ENCODE data around the gene KCTD7.
A peak's percentile ranks its signal among the peaks of the same experiment; 100 is the strongest.
"Not testable (repeated sequence)": the region's sequence is repeated elsewhere in the genome, so short reads cannot be mapped to it uniquely, and the experiment has no call there.

Gene KCTD7

DNA sequence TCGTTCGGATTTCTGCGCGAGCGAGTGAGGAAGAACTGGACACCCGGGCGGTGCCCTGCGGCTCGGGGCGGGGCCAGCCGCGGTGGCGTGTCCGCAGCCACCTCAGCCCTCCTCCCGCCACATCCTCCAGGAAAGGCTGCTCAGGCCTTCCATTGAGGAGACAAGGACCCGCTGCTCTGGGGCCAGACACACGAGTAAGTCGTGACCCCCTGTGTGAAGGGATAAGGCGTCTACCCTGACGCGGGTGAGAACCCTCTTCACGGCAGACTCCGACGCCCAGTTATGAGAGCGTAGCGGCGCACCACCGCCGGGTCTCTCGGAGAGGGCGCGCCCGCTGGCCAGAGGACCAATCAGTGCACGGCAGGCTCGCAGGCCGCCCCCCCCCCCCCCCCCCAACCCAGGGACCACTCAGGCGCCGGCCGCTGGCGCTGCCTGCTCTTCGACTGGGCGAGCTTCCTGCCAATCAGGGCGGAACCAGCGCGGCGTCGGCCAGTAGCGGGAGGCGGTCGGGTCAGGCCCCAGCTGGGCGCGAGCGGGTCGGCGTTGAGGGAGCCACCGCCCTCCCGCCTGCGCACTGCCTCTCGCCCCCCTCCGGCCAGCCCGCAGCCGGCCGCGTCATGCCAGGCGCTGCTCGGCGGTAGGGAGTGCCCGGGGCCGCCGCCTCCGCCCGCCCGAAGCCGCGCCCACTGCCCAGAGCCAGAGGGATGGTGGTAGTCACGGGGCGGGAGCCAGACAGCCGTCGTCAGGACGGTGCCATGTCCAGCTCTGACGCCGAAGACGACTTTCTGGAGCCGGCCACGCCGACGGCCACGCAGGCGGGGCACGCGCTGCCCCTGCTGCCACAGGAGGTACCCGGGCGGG is at the start of gene KCTD7:
KCTD7 (plus strand) TSS at position 521 of the 861 bp plus-strand sequence; CDS start at position 705, 184 bp downstream.
- peaks cover 38% of the 10 kb centered on the region for H3F3A ChIP-seq (ENCODE audit: control insufficient read depth, insufficient read depth)

DNA sequence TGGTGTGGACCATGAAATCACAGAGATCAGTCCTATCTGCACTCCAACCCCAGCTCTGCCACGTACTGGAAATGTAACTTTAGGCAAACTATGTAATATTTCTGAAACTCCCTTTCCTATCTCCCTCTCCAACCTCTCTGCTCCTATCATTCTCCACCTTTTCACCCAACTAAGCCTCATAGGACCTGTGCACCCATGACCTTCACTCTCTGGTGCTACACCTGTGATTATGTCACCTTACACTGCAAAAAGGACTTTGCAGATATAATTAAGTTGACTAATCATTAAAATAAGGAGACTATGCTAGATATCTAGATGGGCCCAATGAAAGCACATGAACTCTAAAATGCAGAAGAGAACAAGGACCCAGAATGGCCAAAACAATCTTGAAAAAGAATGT is 48.3 kb upstream of the KCTD7 start:
- not testable (repeated sequence) for H3F3A ChIP-seq (ENCODE audit: control insufficient read depth, insufficient read depth); H3K9me2 ChIP-seq (replicated peaks; ENCODE audit: control insufficient read depth, low read length); H3K27me3 ChIP-seq (ENCODE audit: control insufficient read depth, low read length); H3K9me3 ChIP-seq (ENCODE audit: control insufficient read depth, insufficient read depth, low read length); H3K27ac ChIP-seq (ENCODE audit: low read depth, low read length); H3K4me2 ChIP-seq (ENCODE audit: low read length); H3K4me3 ChIP-seq (ENCODE audit: low read length)
- peaks cover 12% of the 10 kb centered on the region; the same call in 1 of the 2 replicates for H4K20me1 ChIP-seq (ENCODE audit: control insufficient read depth, insufficient read depth, low read depth, low read length)
- H3K79me2 ChIP-seq (ENCODE audit: control insufficient read depth, low read length), result peaks cover 98% of the 10 kb centered on the region
- peaks cover 70% of the 10 kb centered on the region for H3K36me3 ChIP-seq (ENCODE audit: control insufficient read depth, low read length)
- H3K4me1 ChIP-seq (ENCODE audit: control insufficient read depth, low read length), result peaks cover 56% of the 10 kb centered on the region

More for the DNA sequence above, at the start of gene KCTD7:
- Histone ChIP-seq H3K9me2 (replicated peaks; ENCODE audit: control insufficient read depth, low read length) (no peaks in the 10 kb centered on the region), H3K27me3 (ENCODE audit: control insufficient read depth, low read length) (no peaks in the 10 kb centered on the region), H3K36me3 (ENCODE audit: control insufficient read depth, low read length) (peaks cover 11% of the 10 kb centered on the region), H3K9me3 (ENCODE audit: control insufficient read depth, insufficient read depth, low read length) (no peaks in the 10 kb centered on the region), H3K4me3 (ENCODE audit: low read length) (peak within 1 kb of the TSS; percentile 82), H3K27ac (ENCODE audit: low read depth, low read length) (peak within 1 kb of the TSS; percentile 64), H3K4me2 (ENCODE audit: low read length) (peak within 1 kb of the TSS; percentile 94), H4K20me1 (ENCODE audit: control insufficient read depth, insufficient read depth, low read depth, low read length) (no peaks in the 10 kb centered on the region), H3K4me1 (ENCODE audit: control insufficient read depth, low read length) (peaks cover 57% of the 10 kb centered on the region), H3K79me2 (ENCODE audit: control insufficient read depth, low read length) (peaks cover 40% of the 10 kb centered on the region)
- TF ChIP-seq EZH2phosphoT487 (IDR thresholded peaks at IDR 0.05; ENCODE audit: borderline replicate concordance, low read length), result no peak
- TF ChIP-seq, protein P1, sequence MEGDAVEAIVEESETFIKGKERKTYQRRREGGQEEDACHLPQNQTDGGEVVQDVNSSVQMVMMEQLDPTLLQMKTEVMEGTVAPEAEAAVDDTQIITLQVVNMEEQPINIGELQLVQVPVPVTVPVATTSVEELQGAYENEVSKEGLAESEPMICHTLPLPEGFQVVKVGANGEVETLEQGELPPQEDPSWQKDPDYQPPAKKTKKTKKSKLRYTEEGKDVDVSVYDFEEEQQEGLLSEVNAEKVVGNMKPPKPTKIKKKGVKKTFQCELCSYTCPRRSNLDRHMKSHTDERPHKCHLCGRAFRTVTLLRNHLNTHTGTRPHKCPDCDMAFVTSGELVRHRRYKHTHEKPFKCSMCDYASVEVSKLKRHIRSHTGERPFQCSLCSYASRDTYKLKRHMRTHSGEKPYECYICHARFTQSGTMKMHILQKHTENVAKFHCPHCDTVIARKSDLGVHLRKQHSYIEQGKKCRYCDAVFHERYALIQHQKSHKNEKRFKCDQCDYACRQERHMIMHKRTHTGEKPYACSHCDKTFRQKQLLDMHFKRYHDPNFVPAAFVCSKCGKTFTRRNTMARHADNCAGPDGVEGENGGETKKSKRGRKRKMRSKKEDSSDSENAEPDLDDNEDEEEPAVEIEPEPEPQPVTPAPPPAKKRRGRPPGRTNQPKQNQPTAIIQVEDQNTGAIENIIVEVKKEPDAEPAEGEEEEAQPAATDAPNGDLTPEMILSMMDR (IDR thresholded peaks at IDR 0.05; ENCODE audit: low read depth, low read length, poor library complexity, severe bottlenecking), result no peak

DNA sequence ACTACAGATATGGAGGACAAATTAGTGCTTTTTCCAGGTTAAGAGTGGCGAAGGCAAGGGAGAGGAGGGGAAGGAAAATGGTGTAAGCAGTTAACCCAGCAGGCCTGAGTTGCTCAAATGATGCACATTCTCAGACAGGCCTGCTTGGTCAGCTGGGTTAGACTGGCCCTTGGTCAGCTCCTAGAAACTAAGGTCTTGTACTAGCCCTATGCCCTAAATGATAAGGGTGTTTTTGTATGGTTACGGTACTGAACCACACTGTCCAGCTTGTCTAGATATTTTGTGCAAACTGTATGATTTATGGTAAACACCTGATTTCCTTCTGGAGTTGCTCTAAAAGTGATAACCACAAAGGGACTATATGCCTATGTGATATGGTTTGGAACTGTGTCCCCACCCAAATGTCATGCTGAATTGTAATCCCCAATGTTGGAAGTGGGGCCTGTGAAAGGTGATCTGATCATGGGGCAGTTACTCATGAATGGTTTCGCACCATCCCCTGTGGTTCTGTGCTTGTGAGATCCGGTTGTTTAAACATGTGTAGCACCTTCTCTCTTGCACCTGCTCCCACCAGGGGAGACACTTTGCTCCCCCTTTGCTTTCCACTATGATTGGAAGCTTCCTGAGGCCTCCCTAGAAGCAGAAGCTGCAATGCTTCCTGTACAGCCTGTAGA is 45.7 kb upstream of the KCTD7 start:
- Histone ChIP-seq H3K4me2 (ENCODE audit: low read length) (peak overlapping the region; percentile 24), H3K4me1 (ENCODE audit: control insufficient read depth, low read length) (peaks cover 51% of the 10 kb centered on the region), H3K36me3 (ENCODE audit: control insufficient read depth, low read length) (peaks cover 67% of the 10 kb centered on the region), H3K27ac (ENCODE audit: low read depth, low read length) (peak overlapping the region; percentile 35), H3K79me2 (ENCODE audit: control insufficient read depth, low read length) (peaks cover 98% of the 10 kb centered on the region)
- not testable (repeated sequence) for H4K20me1 ChIP-seq (ENCODE audit: control insufficient read depth, insufficient read depth, low read depth, low read length); H3F3A ChIP-seq (ENCODE audit: control insufficient read depth, insufficient read depth); H3K27me3 ChIP-seq (ENCODE audit: control insufficient read depth, low read length); H3K4me3 ChIP-seq (ENCODE audit: low read length); H3K9me2 ChIP-seq (replicated peaks; ENCODE audit: control insufficient read depth, low read length); H3K9me3 ChIP-seq (ENCODE audit: control insufficient read depth, insufficient read depth, low read length)

DNA sequence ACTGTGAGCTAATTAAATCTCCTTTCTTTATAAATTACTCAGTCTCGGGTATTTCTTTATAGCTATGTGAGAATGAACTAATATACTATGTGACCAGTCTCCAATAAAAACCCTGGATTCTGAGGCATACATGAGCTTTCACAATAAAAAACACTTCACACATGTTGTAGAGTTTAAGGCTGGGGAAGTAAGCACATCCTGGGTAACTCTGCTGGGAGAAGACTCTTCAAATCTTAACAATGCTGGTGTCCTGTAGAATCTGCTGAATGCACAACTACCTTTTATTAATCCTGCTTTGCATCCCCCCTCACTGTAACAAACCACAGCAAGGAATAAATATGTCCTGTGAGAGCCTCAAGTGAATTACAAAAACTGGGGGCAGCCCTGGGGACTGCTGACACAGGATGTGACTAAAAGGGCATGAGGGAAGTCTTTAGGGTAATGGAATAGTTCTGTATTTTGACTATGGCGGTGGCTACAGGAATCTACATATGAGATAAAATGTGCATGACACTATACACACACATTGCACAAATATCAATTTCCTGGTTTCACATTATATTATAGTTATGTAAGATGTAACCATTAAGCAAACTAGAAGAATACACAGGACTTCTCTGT is 45.1 kb upstream of the KCTD7 start:
- H3K9me3 ChIP-seq (ENCODE audit: control insufficient read depth, insufficient read depth, low read length), result no peaks in the 10 kb centered on the region
- peaks cover 98% of the 10 kb centered on the region for H3K79me2 ChIP-seq (ENCODE audit: control insufficient read depth, low read length)
- peaks cover 44% of the 10 kb centered on the region for H3K4me1 ChIP-seq (ENCODE audit: control insufficient read depth, low read length)
- no peaks in the 10 kb centered on the region for H3K27me3 ChIP-seq (ENCODE audit: control insufficient read depth, low read length)
- peak overlapping the region; percentile 24 for H3K4me2 ChIP-seq (ENCODE audit: low read length)
- peak overlapping the region; percentile 35 for H3K27ac ChIP-seq (ENCODE audit: low read depth, low read length)
- H3K36me3 ChIP-seq (ENCODE audit: control insufficient read depth, low read length), result peaks cover 66% of the 10 kb centered on the region
- peak overlapping the region; percentile 21; the same call in 1 of the 2 replicates for H3K4me3 ChIP-seq (ENCODE audit: low read length)
- peaks cover 6% of the 10 kb centered on the region for H3F3A ChIP-seq (ENCODE audit: control insufficient read depth, insufficient read depth)
- peaks cover 3% of the 10 kb centered on the region; the same call in 1 of the 2 replicates for H4K20me1 ChIP-seq (ENCODE audit: control insufficient read depth, insufficient read depth, low read depth, low read length)
- TF ChIP-seq EZH2phosphoT487 (IDR thresholded peaks at IDR 0.05; ENCODE audit: borderline replicate concordance, low read length), result no peak
- TF ChIP-seq, protein P1 (IDR thresholded peaks at IDR 0.05; ENCODE audit: low read depth, low read length, poor library complexity, severe bottlenecking), result no peak
- no peaks in the 10 kb centered on the region for H3K9me2 ChIP-seq (replicated peaks; ENCODE audit: control insufficient read depth, low read length)
